ENCODE results near the gene PLA2G12A. TPM values are rescaled to one million over a fixed set of nuclear protein-coding genes. Genes with fewer than 3 reads are reported as not detected.

PLA2G12A gene
- total and polyA plus RNA-seq, 9 of the 15 experiments (the other 6 are each of a cell fraction or from before 2014, with no cell fraction given) = 24.2 to 226 (median 80.5) TPM

- TF ChIP-seq HNRNPUL1 (IDR thresholded peaks at IDR 0.05; ENCODE audit: low read length) = no peak
- peak; percentile 60; the same call in 1 of the 2 replicates for TF ChIP-seq MTA3 (IDR thresholded peaks at IDR 0.05; ENCODE audit: borderline replicate concordance)
- no peak for TF ChIP-seq ZNF140 (CRISPR knock-in tag; IDR thresholded peaks at IDR 0.05)
- no peak for TF ChIP-seq CBX1 (IDR thresholded peaks at IDR 0.05; ENCODE audit: low read depth)
- TF ChIP-seq, protein P1, sequence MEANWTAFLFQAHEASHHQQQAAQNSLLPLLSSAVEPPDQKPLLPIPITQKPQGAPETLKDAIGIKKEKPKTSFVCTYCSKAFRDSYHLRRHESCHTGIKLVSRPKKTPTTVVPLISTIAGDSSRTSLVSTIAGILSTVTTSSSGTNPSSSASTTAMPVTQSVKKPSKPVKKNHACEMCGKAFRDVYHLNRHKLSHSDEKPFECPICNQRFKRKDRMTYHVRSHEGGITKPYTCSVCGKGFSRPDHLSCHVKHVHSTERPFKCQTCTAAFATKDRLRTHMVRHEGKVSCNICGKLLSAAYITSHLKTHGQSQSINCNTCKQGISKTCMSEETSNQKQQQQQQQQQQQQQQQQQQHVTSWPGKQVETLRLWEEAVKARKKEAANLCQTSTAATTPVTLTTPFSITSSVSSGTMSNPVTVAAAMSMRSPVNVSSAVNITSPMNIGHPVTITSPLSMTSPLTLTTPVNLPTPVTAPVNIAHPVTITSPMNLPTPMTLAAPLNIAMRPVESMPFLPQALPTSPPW (CRISPR knock-in tag; IDR thresholded peaks at IDR 0.05) = peak; percentile 83
- peak; percentile 54; the same call in 1 of the 2 replicates for TF ChIP-seq NKRF (IDR thresholded peaks at IDR 0.05; ENCODE audit: borderline replicate concordance)
- no peak for TF ChIP-seq FOXK1 (CRISPR knock-in tag; IDR thresholded peaks at IDR 0.05; ENCODE audit: borderline replicate concordance)
- no peak for TF ChIP-seq TSC22D4 (tag; IDR thresholded peaks at IDR 0.05)
- TF ChIP-seq CREBBP (IDR thresholded peaks at IDR 0.05; ENCODE audit: low read depth, low read length) = no peak
- TF ChIP-seq, protein P2, sequence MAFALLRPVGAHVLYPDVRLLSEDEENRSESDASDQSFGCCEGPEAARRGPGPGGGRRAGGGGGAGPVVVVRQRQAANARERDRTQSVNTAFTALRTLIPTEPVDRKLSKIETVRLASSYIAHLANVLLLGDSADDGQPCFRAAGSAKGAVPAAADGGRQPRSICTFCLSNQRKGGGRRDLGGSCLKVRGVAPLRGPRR (CRISPR knock-in tag; IDR thresholded peaks at IDR 0.05) = no peak
- TF ChIP-seq, protein P3, sequence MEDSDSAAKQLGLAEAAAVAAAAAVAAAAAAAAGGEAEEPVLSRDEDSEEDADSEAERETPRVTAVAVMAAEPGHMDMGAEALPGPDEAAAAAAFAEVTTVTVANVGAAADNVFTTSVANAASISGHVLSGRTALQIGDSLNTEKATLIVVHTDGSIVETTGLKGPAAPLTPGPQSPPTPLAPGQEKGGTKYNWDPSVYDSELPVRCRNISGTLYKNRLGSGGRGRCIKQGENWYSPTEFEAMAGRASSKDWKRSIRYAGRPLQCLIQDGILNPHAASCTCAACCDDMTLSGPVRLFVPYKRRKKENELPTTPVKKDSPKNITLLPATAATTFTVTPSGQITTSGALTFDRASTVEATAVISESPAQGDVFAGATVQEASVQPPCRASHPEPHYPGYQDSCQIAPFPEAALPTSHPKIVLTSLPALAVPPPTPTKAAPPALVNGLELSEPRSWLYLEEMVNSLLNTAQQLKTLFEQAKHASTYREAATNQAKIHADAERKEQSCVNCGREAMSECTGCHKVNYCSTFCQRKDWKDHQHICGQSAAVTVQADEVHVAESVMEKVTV (CRISPR knock-in tag; IDR thresholded peaks at IDR 0.05) = peak; percentile 53
- no peak for TF ChIP-seq HDAC6 (IDR thresholded peaks at IDR 0.05; ENCODE audit: low read depth, low read length)
- 0 out of 2 replicates have a peak, but pooled peaks have one; percentile 51 for TF ChIP-seq ELK3 (CRISPR knock-in tag; IDR thresholded peaks at IDR 0.05)
- TF ChIP-seq, protein P4, sequence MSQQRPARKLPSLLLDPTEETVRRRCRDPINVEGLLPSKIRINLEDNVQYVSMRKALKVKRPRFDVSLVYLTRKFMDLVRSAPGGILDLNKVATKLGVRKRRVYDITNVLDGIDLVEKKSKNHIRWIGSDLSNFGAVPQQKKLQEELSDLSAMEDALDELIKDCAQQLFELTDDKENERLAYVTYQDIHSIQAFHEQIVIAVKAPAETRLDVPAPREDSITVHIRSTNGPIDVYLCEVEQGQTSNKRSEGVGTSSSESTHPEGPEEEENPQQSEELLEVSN (IDR thresholded peaks at IDR 0.05; ENCODE audit: borderline replicate concordance in 1 of 2, extremely low read depth in 1 of 2, insufficient read depth in 1 of 2, insufficient read length in 1 of 2, low read depth in 1 of 2, low read length in 1 of 2, poor library complexity in 1 of 2, severe bottlenecking in 1 of 2) = peak; percentile 27 to 57
- TF ChIP-seq PHB (CRISPR knock-in tag; IDR thresholded peaks at IDR 0.05) = 0 out of 2 replicates have a peak, but pooled peaks have one; percentile 80
- TF ChIP-seq FOS (IDR thresholded peaks at IDR 0.05; ENCODE audit: extremely low read depth, insufficient read length) = no peak
- no peak for TF ChIP-seq ZNF311 (CRISPR knock-in tag; IDR thresholded peaks at IDR 0.05)
- TF ChIP-seq BCL6 (CRISPR knock-in tag; IDR thresholded peaks at IDR 0.05) = no peak
- TF ChIP-seq KLF13 (tag; IDR thresholded peaks at IDR 0.05; ENCODE audit: borderline replicate concordance, low read depth) = peak; percentile 62; the same call in 1 of the 2 replicates
Measured at GRCh38 chr4:109702950-109703663, 26.8 kb downstream of the PLA2G12A start, which contains the start of gene CASP6 (continued).

All from K562 (cell line).